Endothelial cell of umbilical vein (primary cell): ENCODE measurements around the gene TNNI3K. TPM values are rescaled to one million over a fixed set of nuclear protein-coding genes. Genes with fewer than 3 reads are reported as not detected.

Source experiments
- BruUV-seq: library from RNA; stranded (reverse); fragments of 400-500 nt; replicated peaks from 2 replicates; lab custom pipeline; 2021; lab: Mats Ljungman, UMichigan
- CTCF ChIA-PET: fragments of 300-600, 350-600 bp; sonication (Branson Sonifier 250); formaldehyde crosslinking; loops from one replicate; lab custom pipeline; 2021; ENCODE audit warnings: antibody characterized with exemption, inconsistent platforms; lab: Charles Lee
- POLR2A ChIA-PET: fragments of 300-600, 350-600 bp; sonication (Branson Sonifier 250); formaldehyde crosslinking; loops from one replicate; lab custom pipeline; 2021; ENCODE audit warnings: antibody characterized with exemption, inconsistent platforms; lab: Charles Lee
- DNase-seq: peaks from one replicate; pipeline ENCODE4 v3.0.0-alpha.2; 2011; ENCODE audit warnings: low read depth, low spot score
- FAIRE-seq: peaks from 2 replicates; lab custom pipeline; 2011; peaks lifted over from hg19 to GRCh38; lab: Jason Lieb, UNC
- H2AFZ ChIP-seq: 2 replicates; pipeline ENCODE4 v1.6.0; 2012; ENCODE audit warnings: low read depth, low read length, control low read depth, inconsistent platforms
- H3K27ac ChIP-seq: 2 replicates; pipeline ENCODE4 v1.5.1; 2011; ENCODE audit warnings: low read depth, mild to moderate bottlenecking, control low read depth, low read length, moderate library complexity; ENCODE audit not compliant: insufficient read depth
- H3K27me3 ChIP-seq, 2 experiments: 2 replicates each; pipeline versions ENCODE4 v1.6.0 to v1.6.1; 2011; ENCODE audit warnings: low read length in 2 of 2, mixed read lengths in 1 of 2; ENCODE audit not compliant: control insufficient read depth in 2 of 2, insufficient read depth in 2 of 2
- H3K36me3 ChIP-seq, 2 experiments: 2 replicates in 1 of 2; 3 replicates in 1 of 2; pipeline ENCODE4 v1.5.1; 2011; ENCODE audit warnings: low read length in 2 of 2, mild to moderate bottlenecking in 1 of 2, moderate library complexity in 1 of 2; ENCODE audit not compliant: control insufficient read depth in 2 of 2, insufficient read depth in 2 of 2; ENCODE audit errors: extremely low read depth in 1 of 2
- H3K4me1 ChIP-seq: 3 replicates; pipeline ENCODE4 v1.5.1; 2011; ENCODE audit warnings: mild to moderate bottlenecking, low read length; ENCODE audit not compliant: control insufficient read depth, insufficient read depth; ENCODE audit errors: extremely low read depth
- H3K4me2 ChIP-seq: 2 replicates; pipeline ENCODE4 v1.6.1; 2011; ENCODE audit warnings: low read length, control low read depth, mixed read lengths; ENCODE audit not compliant: insufficient read depth
- H3K4me3 ChIP-seq, 3 experiments: fragments of 200-600 bp in 1 of 3; sonication (generic), shearing (Covaris generic) in 1 of 3; replicated peaks in 1 of 3; 2 replicates each; pipeline ENCODE4 v1.5.1; 2011 to 2016; ENCODE audit warnings: control low read depth in 3 of 3, low read length in 3 of 3, mild to moderate bottlenecking in 2 of 3, inconsistent platforms in 1 of 3, low read depth in 1 of 3, moderate library complexity in 1 of 3; ENCODE audit not compliant: insufficient read depth in 1 of 3
- H3K79me2 ChIP-seq: 2 replicates; pipeline ENCODE4 v1.6.0; 2012; ENCODE audit warnings: low read length, inconsistent platforms; ENCODE audit not compliant: control insufficient read depth, insufficient read depth
- H3K9ac ChIP-seq: replicated peaks from 2 replicates; pipeline ENCODE3; 2011; ENCODE audit warnings: low read length, control low read depth; ENCODE audit not compliant: insufficient read depth; ENCODE audit errors: extremely low read depth
- H3K9me1 ChIP-seq: replicated peaks from 3 replicates; pipeline ENCODE4 v1.6.0; 2011; ENCODE audit warnings: mild to moderate bottlenecking, low read length; ENCODE audit not compliant: control insufficient read depth, insufficient read depth; ENCODE audit errors: extremely low read depth
- H3K9me3 ChIP-seq: replicated peaks from 2 replicates; pipeline ENCODE4 v1.5.1; 2012; ENCODE audit warnings: low read length, inconsistent platforms; ENCODE audit not compliant: control insufficient read depth, insufficient read depth
- H4K20me1 ChIP-seq: replicated peaks from 2 replicates; pipeline ENCODE3; 2011; ENCODE audit warnings: mild to moderate bottlenecking, low read length; ENCODE audit not compliant: control insufficient read depth, insufficient read depth; ENCODE audit errors: extremely low read depth
- CTCF ChIP-seq, 2 donors: IDR thresholded peaks; 1 replicate in 1 of 2; 2 replicates in 1 of 2; pipeline ENCODE4 v1.5.1; 2011; ENCODE audit warnings: low read length in 2 of 2, mild to moderate bottlenecking in 2 of 2, moderate library complexity in 2 of 2, control low read depth in 1 of 2, inconsistent platforms in 1 of 2, low read depth in 1 of 2; ENCODE audit not compliant: insufficient read depth in 1 of 2; ENCODE audit errors: extremely low read depth in 1 of 2
- EZH2 ChIP-seq: IDR thresholded peaks from 2 replicates; pipeline ENCODE4 v1.6.1; 2012; ENCODE audit warnings: borderline replicate concordance, low read depth, mild to moderate bottlenecking, moderate library complexity, low read length, inconsistent platforms; ENCODE audit not compliant: severe bottlenecking
- FOS ChIP-seq: IDR thresholded peaks from 2 replicates; pipeline ENCODE4 v1.6.1; 2011; ENCODE audit warnings: mild to moderate bottlenecking, low read length, moderate library complexity, borderline replicate concordance; ENCODE audit not compliant: insufficient read depth
- GATA2 ChIP-seq: IDR thresholded peaks from 2 replicates; pipeline ENCODE4 v1.7.0; 2011; ENCODE audit warnings: low read depth, mild to moderate bottlenecking, moderate library complexity, mixed read lengths, low read length; ENCODE audit not compliant: insufficient read length, insufficient read depth
- JUN ChIP-seq: IDR thresholded peaks from 2 replicates; pipeline ENCODE4 v1.6.1; 2011; ENCODE audit warnings: borderline replicate concordance, low read depth; ENCODE audit not compliant: insufficient read length, insufficient read depth
- MAX ChIP-seq: IDR thresholded peaks from 2 replicates; pipeline ENCODE4 v1.6.1; 2011; ENCODE audit not compliant: insufficient read depth, insufficient read length
- MYC ChIP-seq: IDR thresholded peaks from one replicate; pipeline ENCODE4 v1.6.1; 2011; ENCODE audit warnings: mild to moderate bottlenecking, low read depth, low read length
- POLR2A ChIP-seq: IDR thresholded peaks from 2 replicates; pipeline ENCODE4 v1.6.1; 2012; ENCODE audit warnings: low read depth, mild to moderate bottlenecking, control low read depth, low read length
- POLR2AphosphoS5 ChIP-seq: IDR thresholded peaks from 2 replicates; pipeline ENCODE4 v1.6.1; 2012; ENCODE audit warnings: low read depth, mild to moderate bottlenecking, control low read depth, low read length, moderate library complexity; ENCODE audit not compliant: insufficient read depth
- dilution Hi-C: fragments of 300-500 bp; cut with MboI; formaldehyde crosslinking; loops from one replicate; pipeline ENCODE4 v1.15.0; 2019; ENCODE audit warnings: low sequenced_read_pairs; ENCODE audit not compliant: extremely low pct_ligation_motif_present
- intact Hi-C: fragments of 100-400 bp; cut with micrococcal nuclease; formaldehyde crosslinking; loops from one replicate; pipeline ENCODE4 v1.10.0; 2022
- polyA plus RNA-seq, 4 experiments: library from polyadenylated mRNA; depleted of rRNA in 3 of 4; stranded (reverse) in 3 of 4; unstranded in 1 of 4; fragments of >200 nt; gene quantifications; 2 replicates each; pipeline versions ENCODE4 v1.2.1 to v1.2.3, GENCODE V29; 2011 to 2012; ENCODE audit warnings: missing spikeins in 1 of 4
- total RNA-seq: library from RNA; stranded (reverse); gene quantifications from 2 replicates; pipeline ENCODE4 v1.2.3, GENCODE V29; 2021

Gene TNNI3K
- total and polyA plus RNA-seq, 2 donors (not counting 3 experiments of a cell fraction or from before 2014, with no cell fraction given), result 0.69 TPM; not detected in 1

- Histone ChIP-seq H3K4me2 (no peak overlapping the region), H3K36me3 (no peaks in the 10 kb centered on the region), H3K9ac (no peak overlapping the region), H3K4me1 (no peaks in the 10 kb centered on the region), H3K4me3 (no peak overlapping the region), H3K9me1 (no peaks in the 10 kb centered on the region), H3K9me3 (no peaks in the 10 kb centered on the region), H3K27ac (no peak overlapping the region), H2AFZ (no peak overlapping the region), H4K20me1 (no peaks in the 10 kb centered on the region), H3K79me2 (no peaks in the 10 kb centered on the region), H3K27me3 (no peaks in the 10 kb centered on the region)
- no TSS peak for BruUV-seq
- intact Hi-C loops (no loop called here), dilution Hi-C loops (no loop called here)
- FAIRE-seq, result no peak
- POLR2A ChIA-PET, result no interaction called here
- no peak for DNase-seq
- CTCF ChIA-PET, result no interaction called here
- TF ChIP-seq MAX, result no peak
- no peak for TF ChIP-seq EZH2
- TF ChIP-seq JUN, result no peak
- no peak for TF ChIP-seq CTCF (IDR thresholded peaks at IDR 0.05; ENCODE audit: extremely low read depth in 1 of 2, insufficient read depth in 1 of 2, low read depth in 1 of 2, low read length in 2 of 2)
- TF ChIP-seq POLR2AphosphoS5, result no peak
- TF ChIP-seq GATA2, result no peak
- no peak for TF ChIP-seq POLR2A
- TF ChIP-seq FOS, result no peak
- TF ChIP-seq MYC, result no peak
Measured at GRCh38 chr1:74245168-74245772, 10.1 kb downstream of the TNNI3K start.
